Prostate gland (tissue), 2 donors: ENCODE data around the gene KCNN3. TPM values are rescaled to one million over a fixed set of nuclear protein-coding genes. Genes with fewer than 3 reads are reported as not detected.

Experiments
- DNase-seq: peaks from one replicate; pipeline ENCODE4 v3.0.0-alpha.2; 2019; ENCODE audit warnings: low spot score
- H3K27ac ChIP-seq, 2 donors: fragments of 200-600 bp; sonication (generic); 2 replicates each; pipeline ENCODE4 v1.5.1; 2017 to 2019
- H3K27me3 ChIP-seq: fragments of 200-600 bp; sonication (generic); replicated peaks from 2 replicates; pipeline ENCODE4 v1.5.1; 2019; ENCODE audit not compliant: insufficient read depth
- H3K36me3 ChIP-seq, 2 donors: fragments of 200-600 bp; sonication (generic); 1 replicate in 1 of 2; 2 replicates in 1 of 2; pipeline versions ENCODE4 v1.5.1 to v1.8.1; 2017 to 2019
- H3K4me1 ChIP-seq: fragments of 200-600 bp; sonication (generic); replicated peaks from 2 replicates; pipeline ENCODE4 v1.5.1; 2019
- H3K4me3 ChIP-seq, 2 donors: fragments of 200-600 bp; sonication (generic); 2 replicates each; pipeline ENCODE4 v1.5.1; 2017 to 2019
- H3K9me3 ChIP-seq: fragments of 200-600 bp; sonication (generic); 2 replicates; pipeline ENCODE4 v1.5.1; 2017
- CTCF ChIP-seq, 4 experiments: fragments of 200-600 bp in 2 of 4; fragments of 450-650 bp in 2 of 4; sonication (generic) in 2 of 4; IDR thresholded peaks; 1 replicate in 3 of 4; 2 replicates in 1 of 4; pipeline ENCODE4 v1.5.1; 2016 to 2019; ENCODE audit warnings: antibody characterized with exemption in 4 of 4, mild to moderate bottlenecking in 2 of 4, moderate library complexity in 2 of 4
- POLR2A ChIP-seq: fragments of 450-650 bp; IDR thresholded peaks from one replicate; pipeline ENCODE4 v1.6.1; 2016; ENCODE audit warnings: antibody characterized with exemption, mild to moderate bottlenecking
- POLR2AphosphoS5 ChIP-seq: sonication (generic); formaldehyde crosslinking; IDR thresholded peaks from one replicate; pipeline ENCODE4 v1.6.1; 2017; ENCODE audit warnings: antibody characterized with exemption
- WGBS: methylation state at CpG from one replicate; pipeline ENCODE4 v1.1.5; 2018; 5-methylcytosine and 5-hydroxymethylcytosine counted together
- intact Hi-C: fragments of 100-400 bp; cut with DNase I; formaldehyde crosslinking; loops from one replicate; pipeline ENCODE4 v1.14.2; 2022
- total RNA-seq, 2 donors: library from RNA; depleted of rRNA; stranded (reverse); fragments of >200 nt; gene quantifications; one replicate each; pipeline ENCODE4 v1.1.0, GENCODE V29; 2016

Gene KCNN3
- total RNA-seq, 2 donors from 2014 or later = 1.2 to 3.0 TPM

- Histone ChIP-seq H3K27ac (no peak overlapping the region), H3K9me3 (no peaks in the 10 kb centered on the region), H3K27me3 (no peaks in the 10 kb centered on the region), H3K4me3 (no peak overlapping the region), H3K36me3 (no peaks in the 10 kb centered on the region), H3K4me1 (no peaks in the 10 kb centered on the region)
- TF ChIP-seq CTCF (IDR thresholded peaks at IDR 0.05) = no peak
- no peak for TF ChIP-seq POLR2AphosphoS5
- no peak for TF ChIP-seq POLR2A
- intact Hi-C loops = no loop called here
- 78% methylated on average over 1 of the region's 1 CpG for whole genome bisulfite sequencing
- no peak for DNase-seq
These were observed 139.8 kb downstream of the KCNN3 start for GRCh38 chr1:154730259-154730658.

GRCh38 chr1:154729577-154729976 is 140.5 kb downstream of the KCNN3 start:
- H3K9me3 ChIP-seq = no peaks in the 10 kb centered on the region
- intact Hi-C loops = no loop called here
- no peaks in the 10 kb centered on the region for H3K4me1 ChIP-seq
- H3K36me3 ChIP-seq = no peaks in the 10 kb centered on the region
- no peak for TF ChIP-seq POLR2AphosphoS5
- TF ChIP-seq POLR2A = no peak
- TF ChIP-seq CTCF (IDR thresholded peaks at IDR 0.05) = no peak
- no peaks in the 10 kb centered on the region for H3K27me3 ChIP-seq
- no peak for DNase-seq
- no peak overlapping the region for H3K27ac ChIP-seq
- 77% methylated on average over 3 of the region's 3 CpGs for WGBS
- H3K4me3 ChIP-seq = no peak overlapping the region

- H3K27ac ChIP-seq = no peak overlapping the region
- H3K36me3 ChIP-seq = no peaks in the 10 kb centered on the region
- TF ChIP-seq CTCF (IDR thresholded peaks at IDR 0.05) (no peak), POLR2A (no peak), POLR2AphosphoS5 (no peak)
- intact Hi-C loops = no loop called here
- 83% methylated on average over 6 of the region's 6 CpGs for WGBS
- H3K4me1 ChIP-seq = no peaks in the 10 kb centered on the region
- H3K9me3 ChIP-seq = no peaks in the 10 kb centered on the region
- DNase-seq = no peak
- no peak overlapping the region for H3K4me3 ChIP-seq
- no peaks in the 10 kb centered on the region for H3K27me3 ChIP-seq
These were observed 141.0 kb downstream of the KCNN3 start for GRCh38 chr1:154729031-154729442.

DNA sequence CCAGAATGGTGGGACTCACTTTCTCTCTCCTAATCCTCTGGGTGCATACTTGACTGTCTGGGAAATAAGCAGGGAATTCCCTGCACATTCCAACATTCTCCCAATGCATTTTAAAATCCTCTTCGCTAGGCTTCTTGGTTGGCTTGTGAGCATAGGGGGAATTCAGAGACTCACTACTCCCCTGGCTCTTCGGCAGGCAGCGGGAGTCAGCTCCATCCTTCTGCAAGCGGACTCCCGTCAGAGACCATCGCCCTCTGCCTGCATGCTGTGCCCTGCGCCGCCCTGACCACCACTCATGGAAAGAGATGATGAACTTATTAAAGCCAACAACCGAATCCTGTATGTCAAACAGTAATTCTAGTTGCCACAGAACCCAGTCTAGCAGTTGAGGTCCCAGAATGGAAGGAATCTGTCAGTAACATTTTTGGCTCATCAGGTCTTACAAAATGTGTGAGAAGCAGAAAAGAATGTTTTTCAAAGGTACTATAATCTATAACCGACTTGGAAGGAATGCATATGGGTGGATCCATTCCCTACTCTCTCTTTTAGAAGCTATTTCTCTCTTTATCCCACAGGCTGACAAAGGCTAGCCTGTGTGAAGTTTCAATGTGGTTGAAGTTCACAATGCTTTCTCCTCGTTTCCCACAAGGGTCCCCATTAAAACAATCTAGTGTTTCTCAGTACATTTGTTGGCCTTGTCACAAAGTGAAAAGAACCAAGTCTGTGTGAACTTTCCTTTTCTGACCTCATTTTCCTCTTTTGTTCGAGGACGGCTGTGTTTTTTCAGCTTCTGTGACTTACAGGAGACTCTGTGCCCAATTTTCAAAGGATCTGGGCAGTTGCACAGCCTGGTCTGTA is 143.0 kb downstream of the KCNN3 start:
- Histone ChIP-seq H3K4me3 (no peak overlapping the region), H3K27ac (no peak overlapping the region), H3K4me1 (no peaks in the 10 kb centered on the region), H3K36me3 (no peaks in the 10 kb centered on the region), H3K9me3 (no peaks in the 10 kb centered on the region), H3K27me3 (no peaks in the 10 kb centered on the region)
- WGBS = 82% methylated on average over 13 of the region's 13 CpGs
- intact Hi-C loops = no loop called here
- no peak for DNase-seq
- TF ChIP-seq POLR2A (no peak), POLR2AphosphoS5 (no peak), CTCF (IDR thresholded peaks at IDR 0.05) (no peak)

DNA sequence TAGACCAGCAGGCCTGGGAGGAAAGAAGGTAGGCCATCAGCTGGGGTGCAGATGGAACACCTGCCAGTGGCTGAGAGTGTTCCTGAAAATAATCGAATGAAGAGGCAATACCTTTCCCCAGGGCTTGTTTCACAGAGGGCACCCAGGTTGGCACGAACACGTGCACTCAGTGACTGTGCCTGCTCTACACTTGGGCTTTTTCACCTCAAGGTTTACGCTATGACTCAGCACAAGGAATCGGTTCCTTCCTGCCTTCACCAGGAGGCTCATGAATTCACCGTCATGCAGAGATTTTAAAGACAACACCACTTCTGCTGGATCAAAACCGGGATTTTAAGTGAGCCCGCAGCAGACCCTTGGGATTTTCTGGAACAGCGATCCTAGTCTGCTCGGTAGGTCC is 143.6 kb downstream of the KCNN3 start:
- TF ChIP-seq POLR2AphosphoS5 (no peak), CTCF (IDR thresholded peaks at IDR 0.05) (no peak), POLR2A (no peak)
- Histone ChIP-seq H3K4me3 (no peak overlapping the region), H3K27me3 (no peaks in the 10 kb centered on the region), H3K36me3 (no peaks in the 10 kb centered on the region), H3K4me1 (no peaks in the 10 kb centered on the region), H3K9me3 (no peaks in the 10 kb centered on the region), H3K27ac (no peak overlapping the region)
- WGBS = 73% methylated on average over 10 of the region's 10 CpGs
- DNase-seq = no peak
- intact Hi-C loops = no loop called here
